GM18907 (cell line): ENCODE measurements around the gene LINC00237.

Experiments
- ATAC-seq: cut with Tn5 transposase; IDR thresholded peaks from one replicate; pipeline ENCODE4 v1.9.1; 2021; ENCODE audit warnings: mild to moderate bottlenecking, moderate library complexity; ENCODE audit not compliant: unreplicated experiment

The LINC00237 gene

GRCh38 chr20:21125849-21126580 is 19.9 kb upstream of the LINC00237 start, which contains the start of gene KIZ:
KIZ (plus strand) TSS chr20:21126082; CDS start chr20:21126116, 34 bp downstream.
- ATAC-seq, result peak; percentile 99

- ATAC-seq, result peak; percentile 24
These were observed 19.1 kb upstream of the LINC00237 start for GRCh38 chr20:21125072-21125848.

DNA sequence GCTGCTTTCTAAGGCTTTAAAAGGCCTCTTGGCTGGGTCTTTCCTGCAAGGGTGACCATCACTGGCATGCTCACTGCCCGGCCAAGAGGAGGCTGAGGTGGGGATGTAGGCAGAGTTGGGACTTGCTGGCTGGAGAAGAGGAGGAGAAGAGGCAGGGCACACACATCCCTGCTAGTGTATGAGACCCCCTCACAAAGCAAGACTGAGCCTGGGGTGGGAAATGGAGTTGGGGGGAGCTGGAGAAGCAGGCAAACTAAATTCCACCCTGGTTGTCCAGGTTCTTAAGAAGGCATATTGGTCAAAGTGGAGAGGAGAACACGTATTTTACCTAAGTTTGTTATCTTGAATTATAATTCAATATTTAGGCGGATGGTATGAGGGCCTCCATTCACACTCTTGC is 18.0 kb upstream of the LINC00237 start:
- no peak for ATAC-seq

DNA sequence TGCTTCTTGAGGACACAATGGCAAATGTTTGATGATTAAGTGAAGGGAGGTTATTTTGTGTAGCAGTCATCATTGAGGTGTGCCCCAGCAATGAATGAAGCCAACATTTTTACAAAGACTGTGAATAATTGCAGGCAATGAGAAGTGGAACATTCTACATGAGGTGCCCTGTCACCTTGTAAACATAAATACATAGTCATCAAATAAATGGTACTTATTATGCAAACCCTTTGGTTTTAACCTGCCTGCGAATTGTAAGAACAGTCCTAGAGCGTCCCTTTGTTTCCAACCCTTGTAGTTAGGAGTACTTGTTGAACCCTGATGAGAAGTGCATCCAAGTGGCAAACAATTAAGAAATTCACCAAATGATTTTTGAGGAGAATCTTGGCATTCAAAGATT is 12.6 kb upstream of the LINC00237 start:
- no peak for ATAC-seq

GRCh38 chr20:21118138-21118537 is 12.0 kb upstream of the LINC00237 start:
- ATAC-seq, result no peak

DNA sequence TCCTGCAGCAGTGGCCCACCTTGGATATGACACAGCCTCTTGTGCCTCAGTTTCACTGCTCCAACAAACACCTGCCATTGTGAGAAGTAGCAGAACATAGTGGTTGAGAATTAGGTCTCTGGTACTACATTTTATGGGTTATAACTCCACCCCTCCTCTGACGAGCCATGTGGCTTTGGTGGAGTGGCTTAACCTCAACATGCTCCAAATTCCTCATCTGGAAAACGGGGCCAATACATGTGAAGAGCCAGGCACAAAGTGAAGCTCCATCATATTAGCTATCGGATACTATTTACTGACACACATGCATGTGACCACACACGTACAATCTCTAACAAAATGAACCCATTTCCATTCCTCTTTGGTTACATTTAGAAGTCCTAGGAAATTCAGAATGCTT is 11.4 kb upstream of the LINC00237 start:
- no peak for ATAC-seq

DNA sequence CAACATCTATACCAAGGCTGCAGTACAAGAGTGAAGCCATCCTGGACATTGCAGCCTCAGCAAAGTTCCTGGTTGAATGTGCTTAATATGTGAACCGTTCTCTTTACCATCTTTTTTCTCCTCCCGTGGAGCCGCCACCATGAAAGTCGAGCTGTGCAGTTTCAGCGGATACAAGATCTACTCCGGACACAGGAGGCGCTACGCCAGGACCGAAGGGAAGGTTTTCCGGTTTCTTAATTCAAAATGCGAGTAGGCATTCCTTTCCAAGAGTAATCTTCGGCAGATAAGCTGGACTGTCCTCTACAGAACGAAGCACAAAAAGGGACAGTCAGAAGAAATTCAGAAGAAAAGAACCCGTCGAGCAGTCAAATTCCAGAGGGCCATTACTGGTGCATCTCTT is 8.4 kb upstream of the LINC00237 start:
- no peak for ATAC-seq

DNA sequence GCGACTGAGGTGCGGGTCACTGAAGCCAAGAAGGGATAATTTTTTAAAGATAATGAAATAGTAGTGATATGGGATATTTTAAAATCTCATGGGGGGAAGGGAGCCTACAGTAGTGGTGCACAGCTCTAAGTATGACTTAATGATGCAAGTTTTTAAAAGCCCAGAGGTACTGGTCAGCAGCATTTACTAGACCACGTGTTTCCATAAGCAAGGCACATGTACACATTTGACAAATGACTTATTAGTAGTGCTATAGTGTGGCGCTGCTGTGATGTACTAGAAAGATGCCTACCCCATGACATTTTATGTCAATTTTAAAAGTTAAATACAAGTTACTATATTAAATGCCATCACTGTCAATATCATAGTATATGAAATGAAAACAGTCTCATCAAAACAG is 7.5 kb upstream of the LINC00237 start:
- no peak for ATAC-seq

GRCh38 chr20:21111416-21111815 is 5.3 kb upstream of the LINC00237 start:
- ATAC-seq, result no peak

DNA sequence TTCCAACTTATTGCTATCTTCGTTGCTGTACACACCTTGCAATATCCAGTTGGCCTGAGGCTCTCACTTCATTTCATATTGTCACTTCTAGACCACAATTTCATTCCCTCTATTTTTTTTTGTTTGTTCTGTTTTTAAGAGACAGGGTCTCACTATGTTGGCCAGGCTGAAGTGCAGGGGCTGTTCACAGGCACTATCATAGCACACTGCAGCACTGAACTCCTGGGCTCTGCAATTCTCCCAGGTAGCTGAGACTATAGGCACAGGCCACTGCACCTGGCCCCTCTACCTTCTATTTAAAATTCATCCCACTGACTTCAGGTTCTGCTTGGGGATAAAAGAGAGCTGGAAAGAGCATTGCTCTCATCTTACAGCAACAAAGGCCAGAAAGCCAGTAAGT is 4.7 kb upstream of the LINC00237 start:
- ATAC-seq, result no peak

DNA sequence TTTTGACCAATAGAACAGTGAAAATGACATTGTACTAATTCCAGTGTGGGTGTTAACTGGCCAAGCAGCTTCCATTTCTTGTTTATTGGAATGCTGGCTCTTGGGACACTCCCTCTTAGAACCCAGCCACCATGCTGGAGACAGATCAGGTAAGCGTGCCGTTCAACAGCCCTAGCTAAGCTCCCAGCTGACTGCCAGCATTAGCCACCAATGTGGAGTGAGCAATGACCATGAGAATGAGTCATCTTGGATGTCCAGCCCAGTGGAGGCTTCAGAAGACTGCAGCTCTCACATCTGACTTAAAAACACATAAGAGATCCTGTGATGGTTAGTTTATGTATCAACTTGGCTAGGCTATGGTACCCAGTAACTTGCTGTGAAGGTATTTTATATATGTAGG is 3.0 kb upstream of the LINC00237 start:
- no peak for ATAC-seq

- no peak for ATAC-seq
These were observed 558 bp downstream of the LINC00237 start for GRCh38 chr20:21105429-21106170.

- no peak for ATAC-seq
These were observed 1.2 kb downstream of the LINC00237 start for GRCh38 chr20:21104921-21105320.

- ATAC-seq, result no peak
These were observed 1.7 kb downstream of the LINC00237 start for GRCh38 chr20:21104466-21104761.

- no peak for ATAC-seq
These were observed 2.3 kb downstream of the LINC00237 start for GRCh38 chr20:21103582-21104465.

DNA sequence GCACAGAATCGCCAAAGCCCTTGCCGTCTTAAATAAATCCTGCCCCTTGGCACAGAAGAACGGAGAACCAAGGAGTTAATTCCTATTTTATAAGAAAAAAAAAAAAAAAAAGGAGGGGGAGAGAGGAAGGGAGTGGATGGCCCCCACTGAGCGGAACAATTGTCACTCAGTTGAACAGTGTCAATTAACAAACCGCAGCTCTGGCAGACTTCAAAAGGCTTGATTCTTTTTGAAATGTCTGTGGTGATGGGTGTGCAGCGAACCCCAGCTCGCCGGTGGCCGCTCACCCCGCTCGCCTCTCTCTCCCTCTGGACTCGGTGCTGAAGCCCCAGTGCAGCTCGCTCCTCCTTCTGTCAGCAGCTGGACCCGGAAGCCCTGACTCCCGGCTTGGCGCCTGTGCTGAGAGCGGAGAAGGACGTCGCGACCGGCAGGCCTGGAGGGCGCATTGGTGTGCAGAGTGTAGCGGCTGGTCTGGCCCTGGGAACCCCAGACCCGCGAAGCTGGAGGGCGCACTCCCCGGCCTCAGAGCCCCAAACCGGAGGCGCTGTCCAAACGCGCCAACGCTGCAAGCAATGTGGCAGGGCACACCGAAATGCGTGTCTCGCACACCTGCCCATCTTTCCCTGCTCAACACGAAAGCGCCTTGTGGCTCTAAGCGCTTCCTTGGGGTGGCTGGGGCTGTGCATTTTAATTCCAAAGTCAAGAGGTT is 3.4 kb downstream of the LINC00237 start:
- ATAC-seq, result peak; percentile 41

- ATAC-seq, result no peak
These were observed 4.1 kb downstream of the LINC00237 start for GRCh38 chr20:21101932-21102575.

- ATAC-seq, result no peak
These were observed 4.7 kb downstream of the LINC00237 start for GRCh38 chr20:21101453-21101931.
